ENCODE data around the gene MTNR1B. TPM values are rescaled to one million over a fixed set of nuclear protein-coding genes. Genes with fewer than 3 reads are reported as not detected.

Gene MTNR1B
- total RNA-seq, 1 donor from 2014 or later = not detected

DNA sequence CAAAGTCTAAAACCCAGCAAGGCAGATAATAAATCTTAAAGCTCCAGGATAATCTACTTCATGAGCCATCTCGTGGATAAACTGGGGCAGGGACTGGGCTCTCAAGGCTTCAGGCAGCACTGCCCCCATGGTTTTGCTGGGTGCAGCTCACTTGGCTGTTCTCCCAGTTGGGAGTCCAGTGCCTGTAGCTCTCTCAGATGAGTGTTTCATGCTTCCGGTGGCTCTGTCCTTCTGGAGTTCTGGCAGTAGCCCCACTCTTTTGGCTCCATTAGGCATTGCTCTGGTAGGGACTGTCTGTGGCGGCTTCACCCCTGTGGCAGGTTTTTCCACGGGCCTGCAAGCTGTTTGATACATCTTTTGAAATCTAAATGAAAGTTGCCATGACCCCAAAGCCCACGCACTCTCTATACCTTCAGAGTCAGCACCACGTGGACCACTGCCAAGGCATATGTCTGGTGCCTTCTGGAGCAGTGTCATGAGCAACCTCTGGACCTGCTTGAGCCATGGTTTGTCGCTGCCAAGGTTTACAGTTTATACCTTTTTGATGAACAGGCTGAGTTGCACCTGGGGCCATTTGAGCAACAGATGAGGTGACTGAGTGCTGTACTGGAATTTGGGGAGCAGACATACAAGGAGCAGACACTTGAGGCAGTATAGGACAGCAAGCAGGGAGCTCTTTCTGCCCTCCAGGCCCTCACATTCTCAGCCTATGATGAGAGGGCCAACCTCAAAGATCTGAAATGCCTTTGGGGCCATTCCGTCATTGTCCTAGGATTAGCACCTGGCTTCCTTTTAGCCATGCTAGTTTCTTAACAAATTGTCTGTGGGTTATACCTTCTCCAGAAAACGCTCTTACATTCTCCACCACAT lies 48.6 kb downstream of the MTNR1B start:
- no peak for DNase-seq (ENCODE audit: low spot score)
- Mint-ChIP-seq H3K4me3 (ENCODE audit: unreplicated experiment) (no peak overlapping the region), H3K27me3 (ENCODE audit: low read depth) (no peaks in the 10 kb centered on the region), H3K36me3 (ENCODE audit: low read depth) (peaks cover 3% of the 10 kb centered on the region), H3K27ac (ENCODE audit: unreplicated experiment) (no peak overlapping the region), H3K9me3 (ENCODE audit: low read depth) (no peaks in the 10 kb centered on the region), H3K4me1 (ENCODE audit: low read depth) (peaks cover 42% of the 10 kb centered on the region)
- peak; percentile 16 for TF ChIP-seq CTCF (IDR thresholded peaks at IDR 0.05)

DNA sequence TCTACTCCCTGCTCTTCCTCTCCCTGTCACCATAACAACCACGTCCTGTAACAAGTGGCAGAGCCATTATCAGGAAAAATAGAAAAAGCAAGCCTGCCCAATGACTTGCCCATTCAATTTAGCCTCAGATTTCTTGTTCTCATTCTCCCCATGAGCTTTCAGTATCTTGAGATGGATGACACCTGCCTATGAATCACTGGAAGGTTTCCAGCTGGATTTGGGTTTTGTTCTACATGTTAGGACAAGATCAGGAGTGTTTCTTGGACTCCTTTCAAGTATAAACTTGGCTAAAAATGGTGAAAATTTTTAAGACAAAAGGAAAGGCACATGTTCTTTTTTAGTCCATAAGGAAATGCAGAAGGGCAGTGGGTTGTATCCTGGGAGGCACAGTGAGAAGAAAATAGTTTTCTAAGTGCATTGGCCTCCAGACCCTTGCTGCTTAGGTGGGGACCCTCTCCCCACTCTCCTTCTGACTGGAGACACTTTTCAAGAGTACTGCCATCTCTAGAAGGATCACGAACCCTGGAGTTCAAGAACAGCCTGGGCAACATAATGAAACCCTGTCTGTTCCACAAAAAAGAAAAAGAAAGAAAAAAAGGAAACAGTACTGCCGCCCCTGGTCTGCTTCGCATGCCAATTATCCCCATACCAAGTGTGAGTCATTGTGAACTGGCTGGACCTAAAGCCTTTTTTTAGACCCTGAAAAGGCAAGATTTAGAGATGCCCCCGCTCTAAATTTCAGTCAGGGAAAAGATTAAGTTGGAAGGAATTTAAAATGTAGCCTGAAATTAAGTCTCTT lies 51.0 kb downstream of the MTNR1B start:
- TF ChIP-seq CTCF (IDR thresholded peaks at IDR 0.05) = peak; percentile 46
- Mint-ChIP-seq H3K9me3 (ENCODE audit: low read depth) (no peaks in the 10 kb centered on the region), H3K4me1 (ENCODE audit: low read depth) (peaks cover 54% of the 10 kb centered on the region), H3K27ac (ENCODE audit: unreplicated experiment) (peak overlapping the region; percentile 98), H3K4me3 (ENCODE audit: unreplicated experiment) (peak overlapping the region; percentile 63), H3K27me3 (ENCODE audit: low read depth) (no peaks in the 10 kb centered on the region), H3K36me3 (ENCODE audit: low read depth) (peaks cover 3% of the 10 kb centered on the region)
- no peak for DNase-seq (ENCODE audit: low spot score)

DNA sequence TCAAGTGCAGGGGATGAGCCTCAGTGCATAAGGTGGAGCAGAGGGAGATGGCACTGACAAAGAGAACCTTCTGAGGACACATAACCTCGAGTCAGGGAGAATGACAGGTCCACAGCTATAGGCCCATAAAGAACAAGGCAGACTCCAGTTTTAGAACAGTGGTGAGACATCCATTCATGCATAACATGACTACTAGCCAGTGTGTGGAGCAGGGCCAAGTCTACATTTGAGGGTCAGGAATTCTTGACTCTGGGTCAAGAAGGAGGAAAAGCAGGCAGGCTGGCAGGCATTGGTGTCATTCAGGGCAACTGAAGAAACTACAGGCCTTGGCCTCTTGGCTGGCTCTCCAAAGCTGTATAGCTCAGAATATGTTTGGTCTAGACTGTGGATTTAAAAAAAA lies 54.9 kb downstream of the MTNR1B start:
- TF ChIP-seq CTCF (IDR thresholded peaks at IDR 0.05) = no peak
- H3K4me1 Mint-ChIP-seq (ENCODE audit: low read depth) = peaks cover 47% of the 10 kb centered on the region
- peak overlapping the region; percentile 49 for H3K27ac Mint-ChIP-seq (ENCODE audit: unreplicated experiment)
- H3K9me3 Mint-ChIP-seq (ENCODE audit: low read depth) = peaks cover 4% of the 10 kb centered on the region
- DNase-seq (ENCODE audit: low spot score) = no peak
- peaks cover 1% of the 10 kb centered on the region for H3K36me3 Mint-ChIP-seq (ENCODE audit: low read depth)
- H3K4me3 Mint-ChIP-seq (ENCODE audit: unreplicated experiment) = no peak overlapping the region
- no peaks in the 10 kb centered on the region for H3K27me3 Mint-ChIP-seq (ENCODE audit: low read depth)

DNA sequence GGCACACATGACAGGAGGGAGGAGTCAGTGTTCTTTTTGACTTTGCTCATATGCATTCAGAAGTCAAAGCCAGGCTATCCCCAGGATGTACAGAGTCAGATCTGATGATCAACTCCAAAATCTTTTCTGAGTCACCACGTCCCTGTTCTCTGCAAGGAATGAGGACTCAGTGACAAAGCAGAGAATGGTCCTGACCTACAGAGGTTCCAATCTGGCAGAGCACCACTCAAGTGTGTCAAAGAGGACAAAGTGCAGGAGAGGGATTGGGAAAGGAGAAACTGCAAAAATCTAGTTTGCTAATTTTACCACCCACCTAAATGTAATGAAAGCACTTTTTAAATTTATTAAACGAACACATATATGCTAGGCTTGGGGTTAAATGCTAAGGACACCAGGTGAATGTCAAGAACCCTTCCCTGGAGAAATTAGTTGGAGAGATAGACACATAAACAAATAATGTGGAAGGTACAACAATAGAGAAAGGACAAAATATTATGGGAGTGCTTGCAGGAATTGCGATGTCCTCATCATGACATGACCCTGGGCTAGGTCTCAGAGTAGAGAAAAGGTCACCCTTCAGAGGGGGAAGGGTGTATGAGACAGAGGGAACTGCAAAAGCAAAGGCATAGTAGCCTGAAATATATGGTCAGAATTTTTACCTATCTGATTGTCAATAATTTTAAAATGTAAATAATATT lies 56.3 kb downstream of the MTNR1B start:
- no peaks in the 10 kb centered on the region for H3K27me3 Mint-ChIP-seq (ENCODE audit: low read depth)
- peaks cover 36% of the 10 kb centered on the region for H3K4me1 Mint-ChIP-seq (ENCODE audit: low read depth)
- H3K27ac Mint-ChIP-seq (ENCODE audit: unreplicated experiment) = no peak overlapping the region
- peaks cover 4% of the 10 kb centered on the region for H3K9me3 Mint-ChIP-seq (ENCODE audit: low read depth)
- H3K36me3 Mint-ChIP-seq (ENCODE audit: low read depth) = peaks cover 1% of the 10 kb centered on the region
- no peak for TF ChIP-seq CTCF (IDR thresholded peaks at IDR 0.05)
- no peak overlapping the region for H3K4me3 Mint-ChIP-seq (ENCODE audit: unreplicated experiment)
- DNase-seq (ENCODE audit: low spot score) = no peak

All from chondrocyte (in vitro differentiated cells).